NCI-H774 (cell line): ENCODE data around the gene C3orf20.
A peak's percentile ranks its signal among the peaks of the same experiment; 100 is the strongest.

Experiments
- DNase-seq: peaks from one replicate; lab custom pipeline; 2025; lab: John Stamatoyannopoulos, UW

Gene C3orf20

GRCh38 chr3:14775011-14775410 is 100.1 kb downstream of the C3orf20 start:
- DNase-seq = no peak

- no peak for DNase-seq
Measured at GRCh38 chr3:14775563-14775962, 100.6 kb downstream of the C3orf20 start.

- DNase-seq = no peak
Measured at GRCh38 chr3:14779069-14779685, 104.2 kb downstream of the C3orf20 start.

- DNase-seq = peak; percentile 60
Measured at GRCh38 chr3:14780927-14781507, 106.1 kb downstream of the C3orf20 start.

GRCh38 chr3:14783480-14784086 is 108.6 kb downstream of the C3orf20 start:
- DNase-seq = no peak

- DNase-seq = no peak
Measured at GRCh38 chr3:14784087-14784681, 109.2 kb downstream of the C3orf20 start.

GRCh38 chr3:14785207-14786155 is 110.5 kb downstream of the C3orf20 start:
- DNase-seq = no peak

GRCh38 chr3:14786369-14786768 is 111.4 kb downstream of the C3orf20 start:
- no peak for DNase-seq

- DNase-seq = no peak
Measured at GRCh38 chr3:14787630-14788029, 112.7 kb downstream of the C3orf20 start.

- no peak for DNase-seq
Measured at GRCh38 chr3:14788644-14789043, 113.7 kb downstream of the C3orf20 start.

- no peak for DNase-seq
Measured at GRCh38 chr3:14789221-14789620, 114.3 kb downstream of the C3orf20 start.

GRCh38 chr3:14789640-14790285 is 114.8 kb downstream of the C3orf20 start:
- DNase-seq = no peak

- DNase-seq = peak; percentile 12
Measured at GRCh38 chr3:14791343-14791945, 116.5 kb downstream of the C3orf20 start.

GRCh38 chr3:14792691-14793121 is 117.8 kb downstream of the C3orf20 start:
- no peak for DNase-seq

- no peak for DNase-seq
Measured at GRCh38 chr3:14793126-14793857, 118.4 kb downstream of the C3orf20 start.

- DNase-seq = no peak
Measured at GRCh38 chr3:14793858-14794234, 118.9 kb downstream of the C3orf20 start.

GRCh38 chr3:14794435-14794834 is 119.5 kb downstream of the C3orf20 start:
- DNase-seq = no peak

GRCh38 chr3:14795996-14796395 is 121.1 kb downstream of the C3orf20 start:
- no peak for DNase-seq

- no peak for DNase-seq
Measured at GRCh38 chr3:14796403-14797077, 121.6 kb downstream of the C3orf20 start.

- no peak for DNase-seq
Measured at GRCh38 chr3:14797731-14798130, 122.8 kb downstream of the C3orf20 start.
